ENCODE measurements around the gene BCAS3.

The BCAS3 gene

DNA sequence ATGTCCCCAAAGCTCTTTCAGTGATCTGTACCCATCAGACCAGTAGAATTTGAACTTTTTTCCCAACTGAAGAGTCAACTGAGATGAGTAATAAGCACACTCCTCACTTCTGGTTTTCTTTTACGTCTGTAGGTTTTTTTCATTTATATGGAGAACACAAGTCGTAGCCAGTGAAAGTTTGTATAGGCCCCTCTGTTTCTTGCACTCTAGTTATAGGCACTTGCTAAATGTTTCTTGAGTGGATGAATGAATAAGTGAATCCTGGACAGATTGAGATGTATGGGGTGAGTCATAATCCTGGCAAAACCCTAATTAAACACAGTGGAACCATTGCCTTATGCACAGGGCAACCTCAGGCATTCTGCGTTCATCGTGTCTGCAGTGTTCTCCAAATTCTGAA lies 528.3 kb downstream of the BCAS3 start:
- H3K4me1 ChIP-seq (ENCODE audit: control insufficient read depth, low read length), result no peaks in the 10 kb centered on the region
- no peaks in the 10 kb centered on the region for H3K79me2 ChIP-seq (ENCODE audit: control insufficient read depth, low read length)
- H3K36me3 ChIP-seq (ENCODE audit: control insufficient read depth, low read length), result no peaks in the 10 kb centered on the region
- H3K9me2 ChIP-seq (replicated peaks; ENCODE audit: control insufficient read depth, low read length), result no peaks in the 10 kb centered on the region
- H3K27me3 ChIP-seq (ENCODE audit: control insufficient read depth, low read length), result peaks cover 2% of the 10 kb centered on the region
- H4K20me1 ChIP-seq (ENCODE audit: control insufficient read depth, insufficient read depth, low read depth, low read length), result no peaks in the 10 kb centered on the region
- no peak overlapping the region for H3K27ac ChIP-seq (ENCODE audit: low read depth, low read length)
- no peak overlapping the region for H3K4me2 ChIP-seq (ENCODE audit: low read length)
- H3K4me3 ChIP-seq (ENCODE audit: low read length), result no peak overlapping the region
- no peaks in the 10 kb centered on the region for H3K9me3 ChIP-seq (ENCODE audit: control insufficient read depth, insufficient read depth, low read length)
- no peaks in the 10 kb centered on the region for H3F3A ChIP-seq (ENCODE audit: control insufficient read depth, insufficient read depth)
- TF ChIP-seq EZH2phosphoT487 (IDR thresholded peaks at IDR 0.05; ENCODE audit: borderline replicate concordance, low read length), result no peak
- no peak for TF ChIP-seq CTCF (IDR thresholded peaks at IDR 0.05; ENCODE audit: low read depth, low read length, poor library complexity, severe bottlenecking)

GRCh38 chr17:61206922-61207321 lies 529.3 kb downstream of the BCAS3 start:
- Histone ChIP-seq H3K4me1 (ENCODE audit: control insufficient read depth, low read length) (no peaks in the 10 kb centered on the region), H3K27ac (ENCODE audit: low read depth, low read length) (no peak overlapping the region), H3K27me3 (ENCODE audit: control insufficient read depth, low read length) (peaks cover 2% of the 10 kb centered on the region), H3K79me2 (ENCODE audit: control insufficient read depth, low read length) (no peaks in the 10 kb centered on the region), H3K4me2 (ENCODE audit: low read length) (no peak overlapping the region), H3K9me2 (replicated peaks; ENCODE audit: control insufficient read depth, low read length) (no peaks in the 10 kb centered on the region), H3K9me3 (ENCODE audit: control insufficient read depth, insufficient read depth, low read length) (no peaks in the 10 kb centered on the region), H4K20me1 (ENCODE audit: control insufficient read depth, insufficient read depth, low read depth, low read length) (no peaks in the 10 kb centered on the region), H3F3A (ENCODE audit: control insufficient read depth, insufficient read depth) (no peaks in the 10 kb centered on the region), H3K36me3 (ENCODE audit: control insufficient read depth, low read length) (no peaks in the 10 kb centered on the region), H3K4me3 (ENCODE audit: low read length) (no peak overlapping the region)
- TF ChIP-seq EZH2phosphoT487 (IDR thresholded peaks at IDR 0.05; ENCODE audit: borderline replicate concordance, low read length) (no peak), CTCF (IDR thresholded peaks at IDR 0.05; ENCODE audit: low read depth, low read length, poor library complexity, severe bottlenecking) (no peak)

- H3K4me2 ChIP-seq (ENCODE audit: low read length), result no peak overlapping the region
These were observed 530.9 kb downstream of the BCAS3 start for GRCh38 chr17:61208301-61209105.

More at GRCh38 chr17:61208301-61209105, 530.9 kb downstream of the BCAS3 start:
- H3K36me3 ChIP-seq (ENCODE audit: control insufficient read depth, low read length), result no peaks in the 10 kb centered on the region
- H3K4me1 ChIP-seq (ENCODE audit: control insufficient read depth, low read length), result no peaks in the 10 kb centered on the region
- TF ChIP-seq CTCF (IDR thresholded peaks at IDR 0.05; ENCODE audit: low read depth, low read length, poor library complexity, severe bottlenecking) (no peak), EZH2phosphoT487 (IDR thresholded peaks at IDR 0.05; ENCODE audit: borderline replicate concordance, low read length) (no peak)
- no peak overlapping the region for H3K27ac ChIP-seq (ENCODE audit: low read depth, low read length)
- peaks cover 2% of the 10 kb centered on the region for H3K27me3 ChIP-seq (ENCODE audit: control insufficient read depth, low read length)
- H4K20me1 ChIP-seq (ENCODE audit: control insufficient read depth, insufficient read depth, low read depth, low read length), result no peaks in the 10 kb centered on the region
- H3K9me2 ChIP-seq (replicated peaks; ENCODE audit: control insufficient read depth, low read length), result no peaks in the 10 kb centered on the region
- H3K4me3 ChIP-seq (ENCODE audit: low read length), result no peak overlapping the region
- H3K79me2 ChIP-seq (ENCODE audit: control insufficient read depth, low read length), result no peaks in the 10 kb centered on the region
- no peaks in the 10 kb centered on the region for H3F3A ChIP-seq (ENCODE audit: control insufficient read depth, insufficient read depth)
- H3K9me3 ChIP-seq (ENCODE audit: control insufficient read depth, insufficient read depth, low read length), result no peaks in the 10 kb centered on the region

Data from DOHH2 (cell line).